A549 (cell line): Measurements from ENCODE around the gene IP6K3. TPM values are rescaled to one million over a fixed set of nuclear protein-coding genes. Genes with fewer than 3 reads are reported as not detected.

Source experiments
- ATAC-seq, 2 experiments: fragments of 200-7000 bp in 1 of 2; fragments of >200 bp in 1 of 2; cut with Nextera tagmentation in 1 of 2; cut with Tn5 transposase in 1 of 2; 3 replicates each; pipeline versions ENCODE4 v1.8.0 to v1.9.1; 2018 to 2020; ENCODE audit warnings: mild to moderate bottlenecking in 1 of 2, moderate library complexity in 1 of 2
- CTCF ChIA-PET: fragments of 300-600 bp; sonication (Branson Sonifier 250); formaldehyde crosslinking; extraction: SDS; loops from one replicate; lab custom pipeline; 2021; ENCODE audit warnings: antibody characterized with exemption, inconsistent platforms; lab: Yijun Ruan, JAX
- POLR2A ChIA-PET: fragments of 350-600 bp; formaldehyde crosslinking; extraction: SDS; loops from one replicate; lab custom pipeline; 2021; ENCODE audit warnings: antibody characterized with exemption, inconsistent platforms; lab: Yijun Ruan, JAX
- DNase-seq, 2 experiments: peaks; one replicate each; pipeline versions ENCODE4 v3.0.0 to v3.0.0-alpha.2; 2011 to 2016; ENCODE audit warnings: low read depth in 1 of 2, low spot score in 1 of 2
- FAIRE-seq: peaks from 2 replicates; lab custom pipeline; 2011; peaks lifted over from hg19 to GRCh38; lab: Jason Lieb, UNC
- H3K27ac ChIP-seq, 2 experiments: fragments of >200 bp; sonication (Bioruptor Twin); formaldehyde crosslinking; 3 replicates each; pipeline ENCODE4 v1.5.1; 2016 to 2017
- H3K4me1 ChIP-seq: fragments of >200 bp; sonication (Bioruptor Twin); formaldehyde crosslinking; 3 replicates; pipeline ENCODE4 v1.6.1; 2016
- H3K4me2 ChIP-seq: fragments of >200 bp; sonication (Bioruptor Twin); formaldehyde crosslinking; 3 replicates; pipeline ENCODE4 v1.6.1; 2016
- H3K4me3 ChIP-seq: fragments of >200 bp; sonication (Bioruptor Twin); formaldehyde crosslinking; 3 replicates; pipeline ENCODE4 v1.5.1; 2016
- H3K9me3 ChIP-seq: fragments of >200 bp; sonication (Bioruptor Twin); formaldehyde crosslinking; 3 replicates; pipeline ENCODE4 v1.6.1; 2016
- BCL3 ChIP-seq: fragments of >200 bp; sonication (Bioruptor Twin); formaldehyde crosslinking; IDR thresholded peaks from 3 replicates; pipeline ENCODE4 v1.6.1; 2016
- CBX2 ChIP-seq: fragments of 200-600 bp; sonication (generic); IDR thresholded peaks from 2 replicates; pipeline ENCODE4 v1.6.1; 2016; ENCODE audit warnings: low read depth, mild to moderate bottlenecking, borderline replicate concordance
- CBX8 ChIP-seq: fragments of 200-600 bp; sonication (generic); IDR thresholded peaks from 2 replicates; pipeline ENCODE4 v1.6.1; 2016
- CEBPB ChIP-seq, 2 experiments: fragments of >200 bp in 1 of 2; sonication (Bioruptor Twin) in 1 of 2; formaldehyde crosslinking in 1 of 2; IDR thresholded peaks; 2 replicates each; pipeline ENCODE4 v1.6.1; 2012 to 2016
- CHD2 ChIP-seq: fragments of 150-350 bp; IDR thresholded peaks from 2 replicates; pipeline ENCODE4 v1.6.1; 2014; ENCODE audit warnings: low read length; ENCODE audit not compliant: partially characterized antibody
- FOSB ChIP-seq: fragments of 250-450 bp; sonication (Bioruptor Pico); IDR thresholded peaks from 2 replicates; pipeline ENCODE4 v1.5.0; 2020; ENCODE audit warnings: mild to moderate bottlenecking, moderate library complexity
- GATA3 ChIP-seq: IDR thresholded peaks from 2 replicates; pipeline ENCODE4 v1.6.1; 2012; ENCODE audit warnings: borderline replicate concordance
- HEYL ChIP-seq: fragments of 250-450 bp; sonication (Bioruptor Pico); IDR thresholded peaks from 2 replicates; pipeline ENCODE4 v1.8.0; 2021; ENCODE audit warnings: mild to moderate bottlenecking, moderate library complexity
- JUNB ChIP-seq: fragments of >200 bp; sonication (Bioruptor Twin); formaldehyde crosslinking; IDR thresholded peaks from 2 replicates; pipeline ENCODE4 v1.6.1; 2016
- KDM5A ChIP-seq: fragments of 200-600 bp; sonication (generic); IDR thresholded peaks from 2 replicates; pipeline ENCODE4 v1.6.1; 2016; ENCODE audit warnings: antibody characterized with exemption, mild to moderate bottlenecking
- MAFK ChIP-seq: fragments of 450-650 bp; IDR thresholded peaks from 2 replicates; pipeline ENCODE4 v1.6.1; 2014; ENCODE audit not compliant: partially characterized antibody
- MYC ChIP-seq: IDR thresholded peaks from 2 replicates; pipeline ENCODE4 v1.6.1; 2012; ENCODE audit warnings: mild to moderate bottlenecking, inconsistent platforms, low read length, improper control_type of control experiment, borderline replicate concordance
- PHF8 ChIP-seq: fragments of 200-600 bp; sonication (generic); IDR thresholded peaks from 2 replicates; pipeline ENCODE4 v1.6.1; 2016; ENCODE audit warnings: low read depth, mild to moderate bottlenecking, antibody characterized with exemption, moderate library complexity, borderline replicate concordance
- POLR2A ChIP-seq: IDR thresholded peaks from 2 replicates; pipeline ENCODE4 v1.6.1; 2012; ENCODE audit warnings: mild to moderate bottlenecking, low read length
- RARB ChIP-seq: fragments of 250-450 bp; sonication (Bioruptor Pico); IDR thresholded peaks from 2 replicates; pipeline ENCODE4 v1.8.0; 2021; ENCODE audit warnings: mild to moderate bottlenecking, moderate library complexity
- RCOR1 ChIP-seq: fragments of 150-350 bp; IDR thresholded peaks from 2 replicates; pipeline ENCODE4 v1.6.1; 2014; ENCODE audit warnings: antibody characterized with exemption, low read length, low read depth
- RFX5 ChIP-seq: fragments of 450-650 bp; IDR thresholded peaks from 2 replicates; pipeline ENCODE4 v1.7.1; 2014; ENCODE audit warnings: antibody characterized with exemption, mild to moderate bottlenecking, moderate library complexity
- WGBS: methylation state at CpG from one replicate; pipeline ENCODE4 v1.1.6; 2017; ENCODE audit errors: missing lambda C conversion rate; 5-methylcytosine and 5-hydroxymethylcytosine counted together
- polyA plus RNA-seq, 4 experiments: library from polyadenylated mRNA; depleted of rRNA in 3 of 4; stranded (reverse); fragments of >200 nt; fragmentation: RNase III in 1 of 4; extraction: RNeasy Plus Mini Kit Qiagen cat#74134 plus additional on column Dnase treatment in 1 of 4; gene quantifications; 2 replicates in 3 of 4; 3 replicates in 1 of 4; pipeline ENCODE4 v1.2.3, GENCODE V29; 2011 to 2017
- TF ChIP-seq, protein P1 (sequence below): IDR thresholded peaks from 2 replicates; pipeline ENCODE4 v1.6.1; 2012
- TF ChIP-seq, protein P2 (sequence below): fragments of 200-600 bp; sonication (generic); IDR thresholded peaks from 2 replicates; pipeline ENCODE4 v1.6.1; 2016; ENCODE audit warnings: antibody characterized with exemption, mild to moderate bottlenecking, moderate library complexity

IP6K3 gene
- polyA plus RNA-seq, 2 of the 4 experiments (the other 2 are of a cell fraction) = 0.03 to 0.12 TPM

DNA sequence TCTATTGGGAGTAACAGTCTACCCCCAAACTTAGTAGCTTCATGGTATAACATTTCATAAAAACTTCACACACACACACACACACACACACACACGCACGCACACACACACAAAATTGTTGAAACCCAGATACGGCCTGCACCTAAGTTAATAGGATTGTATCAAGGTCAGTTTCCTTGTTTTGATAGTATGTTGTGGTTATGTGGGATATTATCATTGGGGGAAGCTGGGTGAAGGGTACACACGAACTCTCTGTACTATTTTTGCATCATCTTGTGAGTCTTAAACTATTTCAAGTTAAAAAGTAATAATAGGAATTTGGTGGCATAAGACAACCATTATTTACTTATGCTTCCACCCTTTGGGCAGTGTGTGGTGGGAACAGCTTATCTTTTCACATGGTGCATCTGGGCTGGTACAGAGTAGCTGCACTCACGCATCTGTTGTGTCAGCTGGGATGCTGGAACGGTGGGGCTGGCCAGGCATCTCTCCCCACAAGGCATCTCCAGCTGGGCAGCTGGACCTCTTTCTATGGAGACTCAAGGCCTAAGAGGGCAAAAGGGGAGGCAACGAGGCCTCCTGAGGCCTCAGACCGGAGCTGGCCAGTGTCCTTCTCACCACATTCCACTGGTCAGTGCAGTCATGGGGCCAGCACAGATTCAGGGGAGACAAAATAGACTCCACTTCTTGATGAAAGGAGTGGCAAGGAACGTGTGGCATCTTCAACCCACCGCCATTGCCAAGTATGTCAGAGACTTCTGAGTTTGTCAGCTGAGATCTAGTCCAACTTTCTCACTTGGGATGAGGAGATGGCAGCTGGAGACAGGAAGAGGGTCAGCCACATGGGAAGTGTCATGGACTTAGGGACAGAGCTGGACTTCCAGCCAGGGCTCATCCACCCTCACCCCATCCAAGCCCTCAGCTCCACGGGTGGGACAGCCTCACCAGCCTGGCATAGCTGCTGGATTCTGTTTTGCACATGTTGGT, 20.5 kb upstream of the IP6K3 start:
- POLR2A ChIA-PET = no interaction called here
- no peak for FAIRE-seq
- H3K27ac ChIP-seq = no peak overlapping the region
- no peak for ATAC-seq
- DNase-seq = no peak
- H3K4me1 ChIP-seq = peaks cover 17% of the 10 kb centered on the region
- TF ChIP-seq HEYL (no peak), RFX5 (no peak), RCOR1 (no peak), CBX8 (no peak), MYC (no peak), PHF8 (no peak), POLR2A (no peak), CHD2 (no peak)
- TF ChIP-seq, protein P1, sequence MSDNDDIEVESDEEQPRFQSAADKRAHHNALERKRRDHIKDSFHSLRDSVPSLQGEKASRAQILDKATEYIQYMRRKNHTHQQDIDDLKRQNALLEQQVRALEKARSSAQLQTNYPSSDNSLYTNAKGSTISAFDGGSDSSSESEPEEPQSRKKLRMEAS = no peak
- H3K9me3 ChIP-seq = no peaks in the 10 kb centered on the region
- no peak overlapping the region for H3K4me3 ChIP-seq
- 43% methylated on average over 9 of the region's 11 CpGs for WGBS
- CTCF ChIA-PET = interaction anchor here (0.9 to 9.9 kb wide), 21 partner anchors 8 to 395 kb away, joined by 3 to 100 read pairs (median 4); partner anchors contain the start of genes BAK1, GRM4, IP6K3 and UQCC2
- no peak overlapping the region for H3K4me2 ChIP-seq

- ChIA-PET CTCF (interaction anchor here (1.0 to 9.9 kb wide), 6 partner anchors 20 to 389 kb away, joined by 3 to 100 read pairs (median 4); partner anchors contain the start of genes IP6K3 and UQCC2), POLR2A (no interaction called here)
- no peak for DNase-seq
- Histone ChIP-seq H3K4me2 (no peak overlapping the region), H3K27ac (no peak overlapping the region), H3K9me3 (no peaks in the 10 kb centered on the region), H3K4me3 (no peak overlapping the region), H3K4me1 (peaks cover 18% of the 10 kb centered on the region; the same call in 1 of the 3 replicates)
- 87% methylated on average over 9 of the region's 9 CpGs for WGBS
- no peak for TF ChIP-seq PHF8
- TF ChIP-seq, protein P2, sequence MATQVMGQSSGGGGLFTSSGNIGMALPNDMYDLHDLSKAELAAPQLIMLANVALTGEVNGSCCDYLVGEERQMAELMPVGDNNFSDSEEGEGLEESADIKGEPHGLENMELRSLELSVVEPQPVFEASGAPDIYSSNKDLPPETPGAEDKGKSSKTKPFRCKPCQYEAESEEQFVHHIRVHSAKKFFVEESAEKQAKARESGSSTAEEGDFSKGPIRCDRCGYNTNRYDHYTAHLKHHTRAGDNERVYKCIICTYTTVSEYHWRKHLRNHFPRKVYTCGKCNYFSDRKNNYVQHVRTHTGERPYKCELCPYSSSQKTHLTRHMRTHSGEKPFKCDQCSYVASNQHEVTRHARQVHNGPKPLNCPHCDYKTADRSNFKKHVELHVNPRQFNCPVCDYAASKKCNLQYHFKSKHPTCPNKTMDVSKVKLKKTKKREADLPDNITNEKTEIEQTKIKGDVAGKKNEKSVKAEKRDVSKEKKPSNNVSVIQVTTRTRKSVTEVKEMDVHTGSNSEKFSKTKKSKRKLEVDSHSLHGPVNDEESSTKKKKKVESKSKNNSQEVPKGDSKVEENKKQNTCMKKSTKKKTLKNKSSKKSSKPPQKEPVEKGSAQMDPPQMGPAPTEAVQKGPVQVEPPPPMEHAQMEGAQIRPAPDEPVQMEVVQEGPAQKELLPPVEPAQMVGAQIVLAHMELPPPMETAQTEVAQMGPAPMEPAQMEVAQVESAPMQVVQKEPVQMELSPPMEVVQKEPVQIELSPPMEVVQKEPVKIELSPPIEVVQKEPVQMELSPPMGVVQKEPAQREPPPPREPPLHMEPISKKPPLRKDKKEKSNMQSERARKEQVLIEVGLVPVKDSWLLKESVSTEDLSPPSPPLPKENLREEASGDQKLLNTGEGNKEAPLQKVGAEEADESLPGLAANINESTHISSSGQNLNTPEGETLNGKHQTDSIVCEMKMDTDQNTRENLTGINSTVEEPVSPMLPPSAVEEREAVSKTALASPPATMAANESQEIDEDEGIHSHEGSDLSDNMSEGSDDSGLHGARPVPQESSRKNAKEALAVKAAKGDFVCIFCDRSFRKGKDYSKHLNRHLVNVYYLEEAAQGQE = no peak
- TF ChIP-seq GATA3 = no peak
- FAIRE-seq = no peak
- no peak for ATAC-seq
Observed at GRCh38 chr6:33765368-33765767, 18.7 kb upstream of the IP6K3 start.

GRCh38 chr6:33764036-33764435, 17.3 kb upstream of the IP6K3 start:
- no peak overlapping the region for H3K27ac ChIP-seq
- no CpG with 5 or more reads among the region's 2 CpGs for WGBS
- ATAC-seq (no peak), DNase-seq (no peak), FAIRE-seq (no peak)
- no peaks in the 10 kb centered on the region for H3K9me3 ChIP-seq
- peaks cover 21% of the 10 kb centered on the region for H3K4me1 ChIP-seq
- CTCF ChIA-PET = interaction anchor here (1.1 to 4.2 kb wide), 6 partner anchors 7 to 270 kb away, joined by 3 to 63 read pairs (median 6); partner anchors contain the start of genes IP6K3 and UQCC2
- TF ChIP-seq CEBPB (IDR thresholded peaks at IDR 0.05) (no peak), BCL3 (no peak), MAFK (no peak), CBX2 (no peak), KDM5A (no peak), FOSB (CRISPR knock-in tag) (no peak), PHF8 (no peak), JUNB (no peak), RARB (CRISPR knock-in tag) (no peak), RCOR1 (no peak)
- H3K4me2 ChIP-seq = no peak overlapping the region
- POLR2A ChIA-PET = no interaction called here
- no peak overlapping the region for H3K4me3 ChIP-seq
